Measurements from ENCODE around the gene CDH5. TPM values are rescaled to one million over a fixed set of nuclear protein-coding genes. Genes with fewer than 3 reads are reported as not detected.
"Not testable (repeated sequence)": the region's sequence is repeated elsewhere in the genome, so short reads cannot be mapped to it uniquely, and the experiment has no call there.

Gene CDH5
- total and polyA plus RNA-seq, 9 donors, result 6.0 to 36.8 (median 13.4) TPM

GRCh38 chr16:66447491-66447890 lies 81.0 kb downstream of the CDH5 start:
- intact Hi-C loops (cut with DNase I), result no loop called here
- H3K9me3 ChIP-seq, result no peaks in the 10 kb centered on the region
- TF ChIP-seq POLR2A (IDR thresholded peaks at IDR 0.05), result no peak
- TF ChIP-seq CTCF (IDR thresholded peaks at IDR 0.05), result no peak
- TF ChIP-seq EP300 (IDR thresholded peaks at IDR 0.05), result no peak
- H3K27me3 ChIP-seq, result no peaks in the 10 kb centered on the region
- no peaks in the 10 kb centered on the region for H3K4me1 ChIP-seq (ENCODE audit: insufficient read depth)
- no peaks in the 10 kb centered on the region for H3K36me3 ChIP-seq
- no peak overlapping the region for H3K27ac ChIP-seq
- no peak overlapping the region for H3K4me3 ChIP-seq
- DNase-seq, result no peak

GRCh38 chr16:66451548-66451947 lies 85.1 kb downstream of the CDH5 start:
- TF ChIP-seq EP300 (IDR thresholded peaks at IDR 0.05), result no peak
- TF ChIP-seq POLR2A (IDR thresholded peaks at IDR 0.05), result no peak
- no peak for TF ChIP-seq CTCF (IDR thresholded peaks at IDR 0.05)
- H3K27ac ChIP-seq, result no peak overlapping the region
- WGBS, 3 donors, result 85 to 89% (median 85%) methylated on average over 3 of the region's 3 CpGs
- no peaks in the 10 kb centered on the region for H3K9me3 ChIP-seq
- H3K4me3 ChIP-seq, result no peak overlapping the region
- no peaks in the 10 kb centered on the region for H3K36me3 ChIP-seq
- DNase-seq, result no peak
- intact Hi-C loops (cut with DNase I), result no loop called here
- no peaks in the 10 kb centered on the region for H3K27me3 ChIP-seq
- no peaks in the 10 kb centered on the region for H3K4me1 ChIP-seq (ENCODE audit: insufficient read depth)

GRCh38 chr16:66453230-66453629 lies 86.7 kb downstream of the CDH5 start:
- H3K4me3 ChIP-seq; H3K4me1 ChIP-seq (ENCODE audit: insufficient read depth); DNase-seq; H3K27me3 ChIP-seq; H3K27ac ChIP-seq; H3K36me3 ChIP-seq; H3K9me3 ChIP-seq; intact Hi-C loops (cut with DNase I): not testable (repeated sequence)
- WGBS, 3 donors, result 79 to 83% (median 80%) methylated on average over 1 of the region's 1 CpG

Other genes starting within 250 kb of the CDH5 start
- 1 to 10 TPM in 2 of 7 donors, under 1 TPM in 4, not detected in 1; 0.15 to 2.2 (median 0.54) TPM for gene BEAN1, start 60.6 kb downstream of the CDH5 start, total RNA-seq
- under 1 TPM; 0.62 to 0.72 TPM for gene BEAN1, start 60.6 kb downstream of the CDH5 start, polyA plus RNA-seq
- 10 to 100 TPM; 17.0 to 42.0 (median 34.0) TPM for gene TK2, start 183.4 kb downstream of the CDH5 start, total RNA-seq
- 10 to 100 TPM; 21.1 to 80.6 TPM for gene TK2, start 183.4 kb downstream of the CDH5 start, polyA plus RNA-seq
- 10 to 100 TPM; 22.3 to 46.8 (median 30.6) TPM for gene CKLF, start 185.9 kb downstream of the CDH5 start, total RNA-seq
- gene CKLF, start 185.9 kb downstream of the CDH5 start, polyA plus RNA-seq, result 10 to 100 TPM; 34.2 to 36.7 TPM
- gene CMTM1, start 199.7 kb downstream of the CDH5 start, total RNA-seq, result 1 to 10 TPM; 1.0 to 7.1 (median 4.9) TPM
- gene CMTM1, start 199.7 kb downstream of the CDH5 start, polyA plus RNA-seq, result under 1 TPM; 0.22 to 0.54 TPM
- 1 to 10 TPM in 1 of 7 donors, under 1 TPM in 1, not detected in 5; 0.38 to 1.8 TPM for gene CMTM2, start 212.8 kb downstream of the CDH5 start, total RNA-seq
- under 1 TPM in 1 of 2 donors, not detected in 1; 0.21 TPM for gene CMTM2, start 212.8 kb downstream of the CDH5 start, polyA plus RNA-seq
- gene CMTM3, start 238.0 kb downstream of the CDH5 start, total RNA-seq, result 10 to 100 TPM; 22.9 to 60.5 (median 43.2) TPM
- gene CMTM3, start 238.0 kb downstream of the CDH5 start, polyA plus RNA-seq, result 10 to 100 TPM; 36.7 to 43.5 TPM